ENCODE results near the gene PPP6R1. TPM values are rescaled to one million over a fixed set of nuclear protein-coding genes. Genes with fewer than 3 reads are reported as not detected.
A peak's percentile ranks its signal among the peaks of the same experiment; 100 is the strongest.

The PPP6R1 gene
- total RNA-seq, 1 donor from 2014 or later: 82.3 TPM

DNA sequence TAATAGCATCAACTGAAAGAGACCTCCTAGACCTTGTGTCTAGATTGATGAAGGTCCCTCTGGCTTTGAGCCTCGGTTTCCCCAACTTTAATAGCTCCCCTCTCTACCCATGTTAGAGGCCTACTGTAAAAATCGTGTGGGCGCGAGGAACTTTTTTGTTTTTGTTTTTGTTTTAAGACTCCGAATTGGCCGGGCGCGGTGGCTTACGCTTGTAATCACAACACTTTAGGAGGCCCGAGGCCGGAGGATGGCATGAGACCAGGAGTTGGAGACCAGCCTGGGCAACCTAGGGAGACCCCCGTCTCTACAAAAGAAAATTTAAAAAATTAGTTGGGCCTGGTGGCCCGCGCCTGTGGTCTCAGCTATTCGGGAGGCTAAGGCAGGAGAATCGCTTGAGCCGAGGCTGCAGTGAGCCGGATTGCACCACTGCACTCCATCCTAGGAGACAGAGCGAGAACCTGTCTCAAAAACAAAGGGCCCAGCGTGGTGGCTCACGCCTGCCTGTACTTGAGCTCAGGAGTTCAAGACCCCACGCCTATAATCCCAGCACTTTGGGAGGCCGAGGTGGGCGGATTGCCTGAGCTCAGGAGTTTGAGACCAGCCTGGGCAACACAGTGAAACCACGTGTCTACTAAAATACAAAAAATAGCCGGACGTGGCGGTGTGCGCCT lies 858 bp upstream of the PPP6R1 start:
- Mint-ChIP-seq H3K36me3 (ENCODE audit: unreplicated experiment) (peaks cover 3% of the 10 kb centered on the region), H3K4me3 (ENCODE audit: unreplicated experiment) (peak overlapping the region; percentile 91), H3K27me3 (ENCODE audit: unreplicated experiment) (peaks cover 8% of the 10 kb centered on the region), H3K4me1 (ENCODE audit: low read depth, unreplicated experiment) (peaks cover 21% of the 10 kb centered on the region), H3K27ac (ENCODE audit: unreplicated experiment) (peak overlapping the region; percentile 98), H3K9me3 (ENCODE audit: unreplicated experiment) (peaks cover 15% of the 10 kb centered on the region)
- DNase-seq: no peak
- TF ChIP-seq, protein P1, sequence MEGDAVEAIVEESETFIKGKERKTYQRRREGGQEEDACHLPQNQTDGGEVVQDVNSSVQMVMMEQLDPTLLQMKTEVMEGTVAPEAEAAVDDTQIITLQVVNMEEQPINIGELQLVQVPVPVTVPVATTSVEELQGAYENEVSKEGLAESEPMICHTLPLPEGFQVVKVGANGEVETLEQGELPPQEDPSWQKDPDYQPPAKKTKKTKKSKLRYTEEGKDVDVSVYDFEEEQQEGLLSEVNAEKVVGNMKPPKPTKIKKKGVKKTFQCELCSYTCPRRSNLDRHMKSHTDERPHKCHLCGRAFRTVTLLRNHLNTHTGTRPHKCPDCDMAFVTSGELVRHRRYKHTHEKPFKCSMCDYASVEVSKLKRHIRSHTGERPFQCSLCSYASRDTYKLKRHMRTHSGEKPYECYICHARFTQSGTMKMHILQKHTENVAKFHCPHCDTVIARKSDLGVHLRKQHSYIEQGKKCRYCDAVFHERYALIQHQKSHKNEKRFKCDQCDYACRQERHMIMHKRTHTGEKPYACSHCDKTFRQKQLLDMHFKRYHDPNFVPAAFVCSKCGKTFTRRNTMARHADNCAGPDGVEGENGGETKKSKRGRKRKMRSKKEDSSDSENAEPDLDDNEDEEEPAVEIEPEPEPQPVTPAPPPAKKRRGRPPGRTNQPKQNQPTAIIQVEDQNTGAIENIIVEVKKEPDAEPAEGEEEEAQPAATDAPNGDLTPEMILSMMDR (IDR thresholded peaks at IDR 0.05; ENCODE audit: partially characterized antibody, unreplicated experiment): no peak

DNA sequence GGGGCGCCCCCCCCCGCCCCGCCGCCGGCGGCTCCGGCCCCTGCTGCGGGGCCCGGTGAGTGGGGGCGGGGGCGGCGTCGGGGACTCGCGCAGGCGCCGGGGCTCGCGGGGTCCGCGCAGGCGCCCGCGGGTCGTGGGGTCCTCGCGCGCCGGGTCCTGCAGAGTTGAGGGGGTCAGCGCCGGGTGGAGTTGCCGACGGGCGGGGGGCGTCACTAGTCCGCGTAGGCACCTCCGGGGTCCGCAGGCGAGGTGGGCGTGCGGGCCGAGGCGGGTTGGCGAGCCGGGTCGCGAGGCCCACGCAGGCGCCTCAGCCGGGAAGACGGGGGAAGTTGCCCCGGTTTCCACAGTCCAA lies 365 bp downstream of the PPP6R1 start:
- Mint-ChIP-seq H3K4me3 (ENCODE audit: unreplicated experiment) (peak overlapping the region; percentile 46), H3K27me3 (ENCODE audit: unreplicated experiment) (peaks cover 8% of the 10 kb centered on the region), H3K36me3 (ENCODE audit: unreplicated experiment) (peaks cover 3% of the 10 kb centered on the region), H3K9me3 (ENCODE audit: unreplicated experiment) (peaks cover 17% of the 10 kb centered on the region), H3K27ac (ENCODE audit: unreplicated experiment) (no peak overlapping the region), H3K4me1 (ENCODE audit: low read depth, unreplicated experiment) (peaks cover 32% of the 10 kb centered on the region)
- TF ChIP-seq, protein P1 (IDR thresholded peaks at IDR 0.05; ENCODE audit: partially characterized antibody, unreplicated experiment): no peak
- peak; percentile 38 for DNase-seq

DNA sequence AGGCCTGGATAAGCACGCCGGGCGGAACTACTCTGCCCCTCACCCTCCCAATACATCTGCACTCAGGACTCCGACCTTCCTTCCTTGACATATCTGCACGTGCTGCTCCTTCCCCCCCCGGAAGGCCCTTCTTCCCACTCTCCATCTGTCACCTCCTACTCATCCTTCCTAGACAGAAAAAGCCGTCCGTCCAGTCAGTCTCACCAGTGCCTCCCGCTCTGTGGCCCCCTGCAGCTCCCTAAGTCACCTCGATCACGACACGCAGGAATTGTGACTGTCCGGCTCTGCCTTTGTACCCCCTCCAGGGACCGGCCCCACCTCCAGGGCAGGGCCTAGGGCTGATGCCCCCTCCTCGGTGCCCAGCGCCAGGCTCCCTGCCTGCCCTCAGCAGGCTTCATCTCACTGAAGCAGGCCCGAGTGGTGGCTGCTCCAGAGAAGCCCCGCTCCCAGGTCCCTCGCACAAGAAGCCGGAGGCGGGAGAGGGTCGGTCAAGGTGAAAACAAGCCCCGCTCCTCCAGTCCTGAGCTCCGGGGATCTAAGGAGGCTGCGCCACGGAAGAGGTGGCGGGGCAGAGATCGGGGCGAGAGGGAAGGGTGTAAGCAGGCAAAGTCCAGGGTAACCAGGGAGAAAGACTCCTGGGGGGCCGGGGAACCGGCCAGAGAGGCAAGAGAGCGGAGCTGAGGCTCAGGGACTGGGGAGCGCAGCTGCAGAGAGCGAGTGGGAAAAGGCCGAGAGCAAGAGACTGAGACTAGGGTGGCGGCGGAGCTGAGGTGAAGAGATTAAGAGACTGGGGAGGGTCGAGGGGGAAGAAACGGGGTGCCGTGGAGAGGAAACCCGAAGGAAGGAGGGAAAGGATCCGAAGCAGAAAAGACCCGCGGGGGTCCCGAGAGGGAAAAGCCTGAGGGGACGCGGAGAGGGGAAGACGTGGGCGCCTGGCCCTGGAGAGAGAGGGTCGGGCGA lies 1.1 kb downstream of the PPP6R1 start:
- Mint-ChIP-seq H3K4me3 (ENCODE audit: unreplicated experiment) (peak overlapping the region; percentile 94), H3K9me3 (ENCODE audit: unreplicated experiment) (peaks cover 14% of the 10 kb centered on the region), H3K4me1 (ENCODE audit: low read depth, unreplicated experiment) (peaks cover 37% of the 10 kb centered on the region), H3K27me3 (ENCODE audit: unreplicated experiment) (peaks cover 9% of the 10 kb centered on the region), H3K27ac (ENCODE audit: unreplicated experiment) (peak overlapping the region; percentile 62), H3K36me3 (ENCODE audit: unreplicated experiment) (peaks cover 3% of the 10 kb centered on the region)
- TF ChIP-seq, protein P1 (IDR thresholded peaks at IDR 0.05; ENCODE audit: partially characterized antibody, unreplicated experiment): no peak
- peak; percentile 44 for DNase-seq

DNA sequence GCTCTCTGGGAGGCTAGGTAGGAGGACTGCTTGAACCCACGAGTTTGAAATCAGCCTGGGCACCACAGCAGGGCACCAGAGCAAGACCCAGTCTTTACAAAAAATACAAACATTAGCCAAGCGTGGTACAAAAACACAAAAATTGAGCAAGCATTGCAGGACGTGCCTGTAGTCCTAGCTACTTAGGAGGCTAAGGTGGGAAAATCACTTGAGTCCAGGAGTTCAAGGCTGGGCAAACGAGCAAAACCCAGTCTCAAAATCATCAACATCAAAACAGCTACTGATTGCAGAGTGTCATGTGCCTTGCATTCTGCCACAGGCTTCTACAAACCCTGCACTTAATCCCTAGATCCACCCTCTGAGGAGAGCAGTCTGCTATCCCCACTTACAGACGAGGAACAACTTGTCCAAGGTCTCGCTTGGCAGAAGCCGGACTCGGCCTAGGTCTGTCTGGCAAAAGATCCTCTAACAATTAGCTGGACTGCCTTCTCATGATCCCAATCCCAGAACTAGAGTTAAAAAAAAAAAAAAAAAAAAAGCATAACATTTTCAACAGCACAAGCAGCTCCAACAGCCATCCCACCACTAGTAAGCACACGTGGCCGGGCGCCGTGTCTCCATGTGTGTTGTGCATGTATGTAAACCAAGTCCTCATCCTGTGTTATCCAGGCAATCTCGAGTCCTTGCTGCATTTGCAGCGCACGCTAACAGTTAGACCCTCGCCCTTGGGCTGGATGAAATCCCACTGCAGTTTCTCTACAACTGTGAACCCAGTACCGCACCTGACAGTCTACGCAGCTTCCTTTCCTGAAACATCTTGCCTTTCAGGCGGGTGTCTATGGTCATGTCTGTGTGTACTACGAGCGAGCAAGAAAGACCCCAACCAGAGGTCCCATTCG lies 2.0 kb downstream of the PPP6R1 start:
- no peak for DNase-seq
- Mint-ChIP-seq H3K27me3 (ENCODE audit: unreplicated experiment) (peaks cover 7% of the 10 kb centered on the region), H3K9me3 (ENCODE audit: unreplicated experiment) (peaks cover 14% of the 10 kb centered on the region), H3K4me3 (ENCODE audit: unreplicated experiment) (peak overlapping the region; percentile 94), H3K36me3 (ENCODE audit: unreplicated experiment) (no peaks in the 10 kb centered on the region), H3K4me1 (ENCODE audit: low read depth, unreplicated experiment) (peaks cover 37% of the 10 kb centered on the region), H3K27ac (ENCODE audit: unreplicated experiment) (peak overlapping the region; percentile 59)
- TF ChIP-seq, protein P1 (IDR thresholded peaks at IDR 0.05; ENCODE audit: partially characterized antibody, unreplicated experiment): no peak

Data from glutamatergic neuron (in vitro differentiated cells).